ENCODE measurements around the gene AMBP.
"Not testable (repeated sequence)": the region's sequence is repeated elsewhere in the genome, so short reads cannot be mapped to it uniquely, and the experiment has no call there.

AMBP gene

GRCh38 chr9:114092336-114092735 is 14.2 kb upstream of the AMBP start:
- DNase-seq (ENCODE audit: low read depth in 2 of 2), result no peak

GRCh38 chr9:114091711-114092110 is 13.6 kb upstream of the AMBP start:
- DNase-seq (ENCODE audit: low read depth in 2 of 2), result no peak

GRCh38 chr9:114090798-114091197 is 12.7 kb upstream of the AMBP start:
- DNase-seq (ENCODE audit: low read depth in 2 of 2), result no peak

- DNase-seq (ENCODE audit: low read depth in 2 of 2), result no peak
Measured at GRCh38 chr9:114089206-114089840, 11.2 kb upstream of the AMBP start.

DNA sequence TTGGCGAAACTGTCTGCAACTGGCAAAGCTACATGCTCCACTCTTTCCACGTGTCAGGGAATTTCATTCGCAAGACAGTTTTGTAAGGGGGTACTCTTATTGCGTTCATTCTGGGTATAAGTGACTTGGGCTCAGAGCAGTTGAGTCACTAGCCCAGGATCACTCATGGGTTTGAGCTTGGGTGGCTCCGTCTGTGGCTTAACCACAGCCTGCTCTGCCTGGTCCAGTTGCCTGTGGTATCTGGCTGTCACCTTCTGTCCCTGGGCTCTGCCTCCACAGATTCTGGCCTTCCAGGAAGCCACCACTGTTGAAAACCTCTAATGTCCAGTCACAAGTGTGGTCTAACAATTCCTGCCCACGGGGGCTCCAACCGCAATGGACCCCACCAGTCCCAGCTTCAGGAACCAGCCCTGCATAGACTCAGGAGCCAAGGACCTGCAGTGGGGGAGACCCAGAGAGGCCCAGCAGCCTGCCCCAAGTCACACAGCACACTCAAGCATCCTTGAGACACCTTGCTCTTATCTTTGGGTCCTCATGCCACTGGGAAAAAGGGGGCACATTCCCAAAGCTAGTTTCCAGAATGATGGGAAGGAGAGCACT is 10.6 kb upstream of the AMBP start:
- DNase-seq (ENCODE audit: low read depth in 2 of 2), result no peak

DNA sequence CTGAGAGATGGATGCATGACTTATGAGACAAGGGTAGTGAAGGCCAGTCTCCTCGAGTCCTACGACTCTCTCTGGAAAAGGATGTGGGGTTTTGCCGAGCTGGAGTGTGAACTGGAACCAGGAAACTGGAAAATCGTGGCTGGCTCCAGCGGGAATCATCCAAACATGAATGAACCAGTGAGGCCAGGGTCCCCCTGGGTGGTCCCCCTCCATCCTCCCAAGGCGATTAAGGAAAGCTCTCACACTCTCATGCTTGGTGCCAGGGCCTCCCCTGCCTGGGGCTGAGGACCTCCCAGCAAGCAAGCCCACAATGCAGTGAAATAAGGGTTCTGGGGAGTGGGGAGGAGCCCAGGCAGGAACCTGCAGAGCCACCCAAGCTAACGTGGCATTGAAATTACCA is 9.6 kb upstream of the AMBP start:
- no peak for DNase-seq (ENCODE audit: low read depth in 2 of 2)

DNA sequence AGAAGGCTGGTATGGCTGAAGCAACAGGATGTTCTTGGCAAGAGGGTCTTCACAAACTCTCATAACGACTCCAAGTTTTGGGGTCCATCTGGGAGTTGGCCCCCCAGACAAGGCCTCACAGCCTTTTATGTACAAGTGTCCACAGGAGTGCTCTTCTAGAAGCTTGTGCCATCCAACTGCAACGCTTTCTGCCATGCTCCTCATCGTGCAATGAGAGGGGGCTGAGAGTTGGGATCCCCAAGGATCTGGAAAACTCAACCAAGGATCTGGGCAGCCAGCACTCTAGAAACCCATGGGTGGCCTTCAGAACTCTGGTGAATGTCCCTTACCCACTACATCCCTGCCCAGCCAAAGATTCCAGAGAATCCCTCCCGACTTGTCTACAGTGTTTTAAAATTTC is 8.5 kb upstream of the AMBP start:
- no peak for DNase-seq (ENCODE audit: low read depth in 2 of 2)

GRCh38 chr9:114086009-114086408 is 7.9 kb upstream of the AMBP start:
- no peak for DNase-seq (ENCODE audit: low read depth in 2 of 2)

DNA sequence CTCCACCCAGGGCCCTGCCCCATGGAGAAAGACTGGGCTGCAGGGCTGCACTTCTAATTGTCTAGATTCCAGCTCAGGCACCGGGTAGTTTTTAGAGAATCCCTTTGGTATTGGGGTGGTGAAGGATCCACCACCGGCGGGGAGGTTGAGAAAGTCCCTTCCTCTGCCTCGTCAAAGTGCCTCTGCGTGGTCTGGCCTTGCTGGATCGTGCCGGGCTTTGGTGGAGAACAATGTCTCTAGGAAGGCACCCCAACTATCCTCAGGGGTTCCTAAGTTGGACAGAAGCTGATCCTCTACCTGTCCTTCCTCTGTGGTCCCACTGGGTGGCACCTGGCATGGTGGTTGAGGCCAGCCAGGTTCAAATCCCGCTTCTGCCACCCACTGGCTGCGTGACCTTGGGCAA is 7.3 kb upstream of the AMBP start:
- no peak for DNase-seq (ENCODE audit: low read depth in 2 of 2)

DNA sequence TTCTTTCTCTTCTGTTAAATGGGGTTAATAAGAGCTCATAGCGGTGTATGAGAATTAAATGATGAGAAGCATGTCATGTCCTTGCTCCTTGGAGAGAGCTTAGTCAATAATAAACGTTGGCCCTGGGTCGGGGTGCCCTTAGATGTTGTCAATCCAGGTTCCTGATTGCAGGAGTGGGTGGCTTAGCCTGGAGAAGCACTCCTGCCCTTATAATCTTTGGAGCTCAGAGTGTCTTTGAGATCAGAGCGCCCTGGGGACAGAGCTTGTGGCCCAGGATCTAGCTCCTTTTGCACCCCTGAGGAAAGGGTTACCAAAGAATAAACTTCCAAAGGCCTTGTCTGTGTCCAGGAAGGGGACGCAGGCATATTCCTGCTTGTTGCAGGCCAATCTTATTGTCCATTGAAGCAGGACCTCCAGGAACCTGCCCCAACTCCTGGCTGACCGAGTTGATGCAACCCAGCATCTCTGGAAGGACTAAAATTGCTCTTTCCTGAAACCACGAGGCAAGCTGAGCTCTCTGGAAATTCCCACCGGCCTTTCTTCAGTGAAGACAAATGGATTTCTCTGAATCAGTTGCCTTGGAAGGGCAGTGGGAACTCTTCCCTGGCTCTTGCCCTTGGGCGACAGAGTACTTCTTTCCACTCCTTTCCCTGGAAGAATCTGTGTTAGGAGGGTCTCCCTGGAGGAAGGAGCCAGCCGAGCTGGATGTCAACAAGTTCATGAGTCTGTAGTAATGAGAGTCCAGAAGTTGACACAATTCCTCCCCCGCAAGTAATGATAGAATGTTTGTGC is 6.4 kb upstream of the AMBP start:
- DNase-seq (ENCODE audit: low read depth in 2 of 2), result no peak

GRCh38 chr9:114083666-114084065 is 5.6 kb upstream of the AMBP start:
- no peak for DNase-seq (ENCODE audit: low read depth in 2 of 2)

GRCh38 chr9:114082763-114083412 is 4.8 kb upstream of the AMBP start:
- not testable (repeated sequence) for DNase-seq (ENCODE audit: low read depth in 2 of 2)

- peak; percentile 60 for DNase-seq (ENCODE audit: low read depth in 2 of 2)
Measured at GRCh38 chr9:114082017-114082762, 4.1 kb upstream of the AMBP start.

DNA sequence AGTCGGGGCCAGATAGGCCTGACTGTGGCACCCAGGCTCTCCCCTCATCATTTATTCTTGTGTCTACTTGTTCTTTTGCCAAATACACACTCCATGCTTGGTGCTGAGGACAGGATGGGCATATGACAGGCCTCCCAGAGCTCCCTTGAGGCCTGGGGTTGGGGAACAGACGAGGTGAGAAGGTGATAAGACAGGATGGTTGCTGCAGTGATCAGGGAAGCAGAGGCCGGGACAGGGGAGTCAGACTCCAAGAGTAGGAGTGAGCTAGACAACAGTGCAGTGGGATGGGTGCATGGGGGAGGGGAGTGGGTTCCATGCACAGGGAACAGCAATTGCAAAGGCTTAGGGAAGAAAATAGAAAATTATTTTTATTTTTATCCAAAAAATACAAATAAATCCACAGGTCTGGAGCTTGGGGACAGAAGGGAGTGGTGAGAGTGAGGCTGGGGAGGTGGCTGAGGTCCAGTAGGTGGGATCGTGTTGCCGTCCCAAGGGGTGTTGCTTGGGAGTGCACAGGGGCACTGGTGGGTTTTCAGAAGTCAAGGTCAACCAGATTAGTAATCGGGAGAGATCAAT is 3.4 kb upstream of the AMBP start:
- DNase-seq (ENCODE audit: low read depth in 2 of 2), result no peak

- no peak for DNase-seq (ENCODE audit: low read depth in 2 of 2)
Measured at GRCh38 chr9:114080773-114081440, 2.8 kb upstream of the AMBP start.

- DNase-seq (ENCODE audit: low read depth in 2 of 2), result no peak
Measured at GRCh38 chr9:114080195-114080772, 2.2 kb upstream of the AMBP start.

- DNase-seq (ENCODE audit: low read depth in 2 of 2), result no peak
Measured at GRCh38 chr9:114078781-114079156, 669 bp upstream of the AMBP start.

DNA sequence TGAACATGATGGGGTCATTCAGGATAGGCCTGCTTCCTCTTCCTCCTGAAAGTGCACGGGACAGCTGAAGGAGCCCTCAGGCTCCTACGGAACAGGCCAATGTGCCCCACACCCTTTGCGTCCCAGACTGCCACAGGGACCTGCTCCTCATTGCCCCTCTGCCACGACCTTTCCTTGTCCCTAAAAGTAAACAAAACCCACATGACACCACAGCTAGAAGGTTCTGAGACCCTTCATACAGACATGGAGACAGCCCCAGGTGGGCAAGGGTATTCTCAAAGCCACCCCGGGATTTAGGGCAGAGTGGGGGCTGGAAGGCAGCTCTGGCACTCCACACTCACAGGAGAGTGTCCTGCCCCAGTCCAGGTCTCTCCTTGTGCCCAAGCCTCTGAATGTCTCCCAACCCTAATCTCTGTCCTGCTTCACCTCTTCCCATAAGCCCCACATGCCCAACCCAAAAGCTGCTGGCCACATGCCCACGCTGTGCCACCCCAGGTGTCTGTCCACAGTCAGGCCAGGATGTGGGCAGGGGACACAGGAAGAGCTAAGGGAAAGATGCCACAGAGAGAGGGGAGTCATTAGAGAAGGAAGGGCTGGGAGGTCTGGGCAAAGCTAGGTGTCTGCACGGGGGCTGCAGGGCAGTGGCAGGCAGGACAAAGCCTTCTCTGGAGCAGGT is 800 bp downstream of the AMBP start:
- DNase-seq (ENCODE audit: low read depth in 2 of 2), result no peak

DNA sequence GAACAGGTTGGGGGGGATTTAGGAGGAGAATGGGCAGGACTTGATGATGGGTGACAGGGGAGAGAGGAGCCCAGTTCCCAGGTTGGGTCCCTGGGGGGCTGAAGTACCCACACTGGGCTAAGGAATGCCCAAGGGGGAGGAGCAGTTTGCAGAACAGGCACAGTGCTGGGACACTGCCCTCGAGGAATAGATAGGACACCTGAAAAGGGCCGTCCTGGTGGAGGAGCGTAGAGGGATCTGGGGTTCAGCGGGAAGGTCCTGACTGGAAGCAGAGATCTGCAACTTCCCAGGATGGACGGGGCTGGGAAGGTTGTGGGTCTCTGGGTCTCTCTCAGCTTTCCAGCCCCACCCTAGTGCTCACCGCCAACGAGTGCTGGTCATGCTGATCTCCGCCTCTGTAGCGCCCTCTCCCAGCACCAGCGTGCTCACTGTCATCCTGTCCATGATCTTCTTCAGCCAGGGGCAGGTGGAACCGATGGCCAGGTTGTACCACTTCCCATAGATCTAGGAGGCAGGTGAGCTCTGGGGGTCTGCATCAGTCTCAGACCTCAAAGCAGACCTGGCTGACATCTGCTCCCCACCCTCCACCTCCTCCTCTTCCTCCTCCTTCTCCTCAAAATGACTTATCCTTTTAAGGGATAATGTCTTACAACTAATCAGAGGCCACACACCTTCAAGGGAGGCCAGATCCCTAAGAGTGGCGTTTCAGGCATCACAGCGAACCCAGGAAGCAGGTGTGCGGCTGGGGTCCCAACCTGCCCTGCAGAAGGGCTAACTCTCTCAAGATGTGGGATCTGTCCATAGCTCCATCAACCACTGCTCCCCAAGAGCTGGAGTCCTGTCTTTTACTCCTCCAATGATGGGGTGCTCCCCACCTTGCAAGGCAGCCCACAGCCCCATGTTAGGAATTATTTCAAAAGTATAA is 1.6 kb downstream of the AMBP start:
- no peak for DNase-seq (ENCODE audit: low read depth in 2 of 2)
